ENCODE measurements around the gene NUDCD3. TPM values are rescaled to one million over a fixed set of nuclear protein-coding genes. Genes with fewer than 3 reads are reported as not detected.

NUDCD3 gene
- total and polyA plus RNA-seq, 7 donors, result 14.3 to 50.5 (median 37.2) TPM

DNA sequence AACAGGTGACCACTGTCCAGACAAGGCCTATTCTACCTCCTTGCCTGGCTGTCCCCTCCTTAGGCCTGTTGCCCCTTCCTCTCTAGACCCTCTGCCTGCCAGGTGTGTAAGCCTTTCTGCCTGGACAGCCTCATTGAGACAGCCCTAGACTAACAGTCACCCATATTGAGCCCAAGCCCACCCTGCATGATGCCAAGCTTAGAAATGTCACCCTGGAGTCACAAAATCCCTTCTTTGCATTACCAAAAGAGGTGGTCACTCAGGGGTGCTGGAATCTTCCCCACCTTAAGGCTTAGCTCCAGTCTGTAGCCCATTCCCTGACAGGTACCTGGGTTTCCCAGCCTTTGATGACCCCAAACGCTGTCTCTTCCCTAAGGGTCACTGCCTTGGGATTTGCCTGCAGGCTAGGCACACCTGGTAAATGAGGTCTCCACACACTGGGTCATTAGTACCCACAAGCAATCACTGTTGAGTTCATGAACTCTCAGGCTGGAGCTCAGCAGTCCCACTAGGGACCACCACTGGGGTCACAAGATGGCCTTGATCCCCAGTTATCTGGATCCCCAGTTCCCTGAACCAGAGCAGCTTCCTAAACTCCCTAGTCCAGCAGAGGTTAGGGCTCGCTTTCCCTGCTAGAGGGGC is 110.1 kb downstream of the NUDCD3 start:
- 80 to 94% methylated on average over 2 of the region's 2 CpGs for WGBS, 2 donors
- H3K27ac ChIP-seq, result no peak overlapping the region
- no peak for DNase-seq
- no peaks in the 10 kb centered on the region for H3K4me1 ChIP-seq
- H3K4me3 ChIP-seq, result no peak overlapping the region
- TF ChIP-seq, protein P1, sequence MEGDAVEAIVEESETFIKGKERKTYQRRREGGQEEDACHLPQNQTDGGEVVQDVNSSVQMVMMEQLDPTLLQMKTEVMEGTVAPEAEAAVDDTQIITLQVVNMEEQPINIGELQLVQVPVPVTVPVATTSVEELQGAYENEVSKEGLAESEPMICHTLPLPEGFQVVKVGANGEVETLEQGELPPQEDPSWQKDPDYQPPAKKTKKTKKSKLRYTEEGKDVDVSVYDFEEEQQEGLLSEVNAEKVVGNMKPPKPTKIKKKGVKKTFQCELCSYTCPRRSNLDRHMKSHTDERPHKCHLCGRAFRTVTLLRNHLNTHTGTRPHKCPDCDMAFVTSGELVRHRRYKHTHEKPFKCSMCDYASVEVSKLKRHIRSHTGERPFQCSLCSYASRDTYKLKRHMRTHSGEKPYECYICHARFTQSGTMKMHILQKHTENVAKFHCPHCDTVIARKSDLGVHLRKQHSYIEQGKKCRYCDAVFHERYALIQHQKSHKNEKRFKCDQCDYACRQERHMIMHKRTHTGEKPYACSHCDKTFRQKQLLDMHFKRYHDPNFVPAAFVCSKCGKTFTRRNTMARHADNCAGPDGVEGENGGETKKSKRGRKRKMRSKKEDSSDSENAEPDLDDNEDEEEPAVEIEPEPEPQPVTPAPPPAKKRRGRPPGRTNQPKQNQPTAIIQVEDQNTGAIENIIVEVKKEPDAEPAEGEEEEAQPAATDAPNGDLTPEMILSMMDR (IDR thresholded peaks at IDR 0.05), result no peak
- no peak for TF ChIP-seq POLR2A (IDR thresholded peaks at IDR 0.05)
- TF ChIP-seq POLR2AphosphoS5 (IDR thresholded peaks at IDR 0.05), result no peak
- no peak for TF ChIP-seq EP300 (IDR thresholded peaks at IDR 0.05)
- no peaks in the 10 kb centered on the region for H3K27me3 ChIP-seq
- H3K9me3 ChIP-seq, result no peaks in the 10 kb centered on the region
- intact Hi-C loops (cut with DNase I), result no loop called here
- peaks cover 0 to 22% (median 5%) of the 10 kb centered on the region in 4 donors for H3K36me3 ChIP-seq

DNA sequence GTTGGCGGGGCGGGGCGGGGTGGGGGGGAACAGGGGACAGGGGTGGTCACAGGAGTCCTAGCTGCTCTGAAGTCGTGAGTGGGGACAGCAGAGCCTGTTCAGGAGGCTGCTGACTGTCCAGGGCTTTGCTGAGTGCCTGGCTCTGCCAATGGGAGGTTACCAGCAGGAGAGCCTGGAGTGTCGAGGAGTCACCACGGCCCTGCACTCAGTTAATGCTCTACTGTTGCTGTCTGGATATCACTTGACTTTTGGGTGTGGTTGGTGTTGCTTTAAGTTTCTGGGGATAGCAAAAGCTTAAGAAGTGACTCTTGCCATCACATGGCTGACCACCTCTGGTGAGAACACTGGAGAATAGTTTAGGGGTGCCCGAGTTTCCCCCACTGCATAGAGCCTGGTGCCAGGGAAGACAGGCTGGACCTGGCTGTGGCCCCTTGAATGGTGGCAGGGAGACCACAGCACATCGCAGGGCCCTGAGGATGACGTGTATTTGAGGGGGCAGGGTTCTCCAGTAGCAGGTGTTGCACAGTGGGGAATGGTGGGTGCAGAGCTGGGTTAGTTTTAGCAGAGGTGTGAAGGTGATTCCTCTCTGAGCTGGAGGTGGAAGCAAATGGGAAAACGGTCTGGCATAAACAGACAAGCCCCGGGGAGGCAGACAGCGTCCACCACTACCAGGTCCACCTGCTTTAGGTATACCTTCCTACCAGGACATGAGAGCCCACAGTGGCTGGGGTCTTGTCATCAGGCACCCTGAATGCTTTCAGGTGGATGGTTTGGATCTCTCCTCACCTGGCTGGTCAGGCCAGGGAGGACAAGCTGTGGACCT is 110.9 kb downstream of the NUDCD3 start:
- H3K9me3 ChIP-seq, result no peaks in the 10 kb centered on the region
- intact Hi-C loops (cut with DNase I), result no loop called here
- TF ChIP-seq EP300 (IDR thresholded peaks at IDR 0.05), result no peak
- TF ChIP-seq, protein P1 (IDR thresholded peaks at IDR 0.05), result no peak
- no peak for TF ChIP-seq POLR2AphosphoS5 (IDR thresholded peaks at IDR 0.05)
- TF ChIP-seq POLR2A (IDR thresholded peaks at IDR 0.05), result no peak
- DNase-seq, result no peak
- 77 to 88% methylated on average over 12 of the region's 12 CpGs for WGBS, 2 donors
- H3K36me3 ChIP-seq, result peaks cover 0 to 15% (median 1%) of the 10 kb centered on the region in 4 donors
- no peaks in the 10 kb centered on the region for H3K4me1 ChIP-seq
- no peak overlapping the region for H3K4me3 ChIP-seq
- H3K27me3 ChIP-seq, result no peaks in the 10 kb centered on the region
- H3K27ac ChIP-seq, result no peak overlapping the region

DNA sequence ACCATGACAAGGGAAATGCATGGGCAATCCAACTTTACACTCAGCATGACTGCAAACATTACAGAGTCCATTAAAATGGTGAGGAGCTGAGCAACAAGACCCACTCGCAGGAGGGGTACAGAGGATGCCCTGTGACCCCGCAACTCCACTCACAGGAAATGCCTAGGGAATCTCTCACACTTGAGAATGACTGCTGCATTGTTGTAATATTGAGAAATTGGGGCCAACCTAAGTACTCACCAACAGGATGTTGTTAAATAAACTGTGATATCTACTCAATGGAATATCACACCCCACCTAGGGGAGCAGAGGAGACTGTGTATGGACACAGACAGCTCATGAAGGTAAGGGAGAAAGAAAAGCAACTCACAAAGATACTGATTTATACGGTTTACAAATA is 111.7 kb downstream of the NUDCD3 start:
- H3K36me3 ChIP-seq, result peaks cover 0 to 6% (median 0%) of the 10 kb centered on the region in 4 donors
- TF ChIP-seq POLR2AphosphoS5 (IDR thresholded peaks at IDR 0.05) (no peak), POLR2A (IDR thresholded peaks at IDR 0.05) (no peak), EP300 (IDR thresholded peaks at IDR 0.05) (no peak)
- TF ChIP-seq, protein P1 (IDR thresholded peaks at IDR 0.05), result no peak
- no peak overlapping the region for H3K27ac ChIP-seq
- 77 to 79% methylated on average over 3 of the region's 3 CpGs for WGBS, 2 donors
- no peaks in the 10 kb centered on the region for H3K4me1 ChIP-seq
- H3K4me3 ChIP-seq, result no peak overlapping the region
- H3K9me3 ChIP-seq, result no peaks in the 10 kb centered on the region
- no peak for DNase-seq
- intact Hi-C loops (cut with DNase I), result no loop called here
- no peaks in the 10 kb centered on the region for H3K27me3 ChIP-seq

DNA sequence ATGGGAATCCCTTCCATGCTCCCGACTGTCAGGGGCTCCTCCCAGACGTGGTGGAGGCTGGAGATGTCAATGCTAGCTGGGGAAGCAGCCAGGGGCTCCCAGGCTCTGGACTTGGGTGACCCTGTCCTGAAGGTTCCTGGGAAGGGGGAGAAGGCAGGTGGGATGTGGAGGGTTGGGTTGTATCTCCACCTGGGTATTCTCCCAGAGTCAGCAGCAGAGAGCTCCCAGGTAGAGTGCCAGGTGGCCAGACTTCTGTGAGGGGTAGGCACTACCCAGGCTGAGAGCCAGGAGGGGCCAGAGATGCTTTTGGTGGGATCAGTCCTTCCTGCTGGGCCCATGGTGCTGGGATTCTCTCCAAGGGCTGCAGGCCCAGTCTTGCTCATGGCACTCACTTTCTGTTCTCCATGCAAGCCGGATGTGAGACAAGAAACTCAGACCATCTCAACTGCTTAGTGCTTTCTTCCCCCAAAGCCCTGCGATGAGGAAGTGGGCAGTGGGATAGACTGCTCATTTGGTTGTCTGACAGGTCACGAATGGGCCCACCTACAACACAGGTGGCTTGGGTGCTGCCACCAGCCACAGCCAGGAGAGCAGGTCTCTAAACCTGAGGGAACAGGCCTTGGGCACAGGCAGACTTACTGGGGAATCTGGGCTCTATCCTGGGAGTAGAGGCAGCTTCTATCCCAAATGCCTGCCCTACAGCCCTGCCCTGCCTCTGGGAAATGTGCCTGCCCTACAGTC is 112.6 kb downstream of the NUDCD3 start:
- Histone ChIP-seq H3K27me3 (no peaks in the 10 kb centered on the region), H3K27ac (no peak overlapping the region), H3K9me3 (no peaks in the 10 kb centered on the region), H3K36me3 (no peaks in the 10 kb centered on the region), H3K4me1 (no peaks in the 10 kb centered on the region), H3K4me3 (no peak overlapping the region)
- 77% methylated on average over 5 of the region's 5 CpGs for WGBS, 2 donors
- intact Hi-C loops (cut with DNase I), result no loop called here
- TF ChIP-seq, protein P1 (IDR thresholded peaks at IDR 0.05), result no peak
- DNase-seq, result no peak

All from sigmoid colon (tissue), 7 donors.